Measurements from ENCODE around the gene IFIT5. TPM values are rescaled to one million over a fixed set of nuclear protein-coding genes. Genes with fewer than 3 reads are reported as not detected.

The IFIT5 gene, protein sequence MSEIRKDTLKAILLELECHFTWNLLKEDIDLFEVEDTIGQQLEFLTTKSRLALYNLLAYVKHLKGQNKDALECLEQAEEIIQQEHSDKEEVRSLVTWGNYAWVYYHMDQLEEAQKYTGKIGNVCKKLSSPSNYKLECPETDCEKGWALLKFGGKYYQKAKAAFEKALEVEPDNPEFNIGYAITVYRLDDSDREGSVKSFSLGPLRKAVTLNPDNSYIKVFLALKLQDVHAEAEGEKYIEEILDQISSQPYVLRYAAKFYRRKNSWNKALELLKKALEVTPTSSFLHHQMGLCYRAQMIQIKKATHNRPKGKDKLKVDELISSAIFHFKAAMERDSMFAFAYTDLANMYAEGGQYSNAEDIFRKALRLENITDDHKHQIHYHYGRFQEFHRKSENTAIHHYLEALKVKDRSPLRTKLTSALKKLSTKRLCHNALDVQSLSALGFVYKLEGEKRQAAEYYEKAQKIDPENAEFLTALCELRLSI
- total RNA-seq: 10 to 100 TPM; 15.0 to 16.5 TPM

DNA sequence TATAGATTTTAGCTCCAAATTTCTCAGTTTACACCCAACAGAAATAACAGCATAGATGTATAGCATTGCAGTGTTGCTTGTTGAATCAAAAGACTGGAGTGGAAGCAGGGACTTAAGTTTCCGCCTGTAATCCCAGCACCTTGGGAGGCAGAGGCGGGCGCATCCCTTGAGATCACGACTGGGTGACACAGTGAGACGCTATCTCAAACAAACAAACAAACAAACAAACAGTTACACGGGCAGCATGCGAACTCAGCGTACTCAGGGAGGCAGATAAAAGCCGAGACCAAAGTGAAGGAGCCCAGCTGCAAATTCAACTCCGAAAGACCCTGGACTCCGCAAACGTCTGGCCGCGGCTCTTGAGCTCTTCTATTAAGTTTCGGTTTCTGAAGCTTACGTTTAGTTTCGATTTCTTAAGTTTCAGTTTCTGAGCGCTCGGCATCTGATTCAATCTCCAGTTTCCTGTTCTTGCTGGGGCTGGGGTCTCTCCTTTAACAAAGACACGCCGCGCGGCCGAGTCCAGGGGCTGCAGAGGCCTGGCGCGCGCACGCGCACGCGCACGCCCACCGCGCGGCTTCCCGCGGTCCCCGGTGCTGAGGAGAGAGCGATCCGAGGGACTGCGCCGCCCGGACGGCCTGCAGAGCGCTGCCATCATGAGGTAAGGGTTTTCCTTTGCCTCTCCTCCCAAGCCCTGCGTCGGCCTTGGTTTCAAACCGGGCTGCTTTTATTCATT is at the start of gene IFIT5:
IFIT5 (plus strand) TSS at position 423 of the 733 bp plus-strand sequence; CDS start at position 654, 231 bp downstream.
- Mint-ChIP-seq H3K27ac (peak within 1 kb of the TSS; percentile 91), H3K36me3 (peaks cover 35% of the 10 kb centered on the region), H3K27me3 (no peaks in the 10 kb centered on the region), H3K4me3 (peak within 1 kb of the TSS; percentile 83), H3K9me3 (peaks cover 12% of the 10 kb centered on the region), H3K4me1 (peaks cover 43% of the 10 kb centered on the region)
- DNase-seq: peak; percentile 73

DNA sequence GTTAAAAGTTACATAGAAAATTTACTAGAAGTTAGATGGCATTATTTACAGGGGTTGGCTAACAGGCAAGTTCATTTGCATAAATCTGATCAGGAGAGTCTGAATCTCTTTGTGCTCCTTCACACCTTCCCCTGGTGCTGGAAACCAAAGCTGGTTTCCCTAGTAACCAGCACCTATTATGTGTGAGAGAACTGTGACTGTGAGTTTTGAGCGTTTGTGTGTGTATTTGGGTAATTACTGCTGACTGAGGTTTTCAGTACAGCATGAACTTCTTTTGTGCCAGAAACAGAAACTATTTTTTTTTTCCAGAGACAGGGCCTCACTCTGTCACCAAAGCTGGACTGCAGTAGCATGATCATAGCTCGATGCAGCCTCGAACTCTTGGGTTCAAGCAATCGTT is 46.8 kb upstream of the IFIT5 start:
- Mint-ChIP-seq H3K4me1 (peaks cover 19% of the 10 kb centered on the region), H3K36me3 (peaks cover 2% of the 10 kb centered on the region), H3K9me3 (peaks cover 4% of the 10 kb centered on the region), H3K4me3 (no peak overlapping the region), H3K27ac (no peak overlapping the region), H3K27me3 (peaks cover 8% of the 10 kb centered on the region)
- DNase-seq: peak; percentile 14

DNA sequence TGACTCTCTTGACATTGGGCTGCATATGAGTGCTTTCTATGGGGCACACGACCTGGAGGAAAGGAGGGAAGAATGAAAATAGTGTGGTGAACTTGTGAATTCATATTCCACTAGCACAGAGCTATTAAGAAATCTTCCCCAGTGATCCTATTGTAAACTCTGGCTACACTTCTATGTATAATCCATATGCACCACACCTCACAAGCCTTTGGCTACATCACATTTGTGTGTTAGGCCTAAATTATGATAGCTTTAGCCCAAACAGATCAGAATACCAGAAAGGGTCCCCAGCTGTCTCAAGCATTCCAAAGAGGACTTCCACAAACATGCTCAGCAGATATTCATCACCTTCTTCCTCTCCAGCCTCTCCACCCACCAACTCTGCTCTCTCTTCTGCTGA is 46.2 kb upstream of the IFIT5 start:
- Mint-ChIP-seq H3K4me3 (no peak overlapping the region), H3K9me3 (peaks cover 4% of the 10 kb centered on the region), H3K27me3 (peaks cover 12% of the 10 kb centered on the region), H3K36me3 (peaks cover 2% of the 10 kb centered on the region), H3K27ac (no peak overlapping the region), H3K4me1 (peaks cover 19% of the 10 kb centered on the region)
- DNase-seq: no peak

DNA sequence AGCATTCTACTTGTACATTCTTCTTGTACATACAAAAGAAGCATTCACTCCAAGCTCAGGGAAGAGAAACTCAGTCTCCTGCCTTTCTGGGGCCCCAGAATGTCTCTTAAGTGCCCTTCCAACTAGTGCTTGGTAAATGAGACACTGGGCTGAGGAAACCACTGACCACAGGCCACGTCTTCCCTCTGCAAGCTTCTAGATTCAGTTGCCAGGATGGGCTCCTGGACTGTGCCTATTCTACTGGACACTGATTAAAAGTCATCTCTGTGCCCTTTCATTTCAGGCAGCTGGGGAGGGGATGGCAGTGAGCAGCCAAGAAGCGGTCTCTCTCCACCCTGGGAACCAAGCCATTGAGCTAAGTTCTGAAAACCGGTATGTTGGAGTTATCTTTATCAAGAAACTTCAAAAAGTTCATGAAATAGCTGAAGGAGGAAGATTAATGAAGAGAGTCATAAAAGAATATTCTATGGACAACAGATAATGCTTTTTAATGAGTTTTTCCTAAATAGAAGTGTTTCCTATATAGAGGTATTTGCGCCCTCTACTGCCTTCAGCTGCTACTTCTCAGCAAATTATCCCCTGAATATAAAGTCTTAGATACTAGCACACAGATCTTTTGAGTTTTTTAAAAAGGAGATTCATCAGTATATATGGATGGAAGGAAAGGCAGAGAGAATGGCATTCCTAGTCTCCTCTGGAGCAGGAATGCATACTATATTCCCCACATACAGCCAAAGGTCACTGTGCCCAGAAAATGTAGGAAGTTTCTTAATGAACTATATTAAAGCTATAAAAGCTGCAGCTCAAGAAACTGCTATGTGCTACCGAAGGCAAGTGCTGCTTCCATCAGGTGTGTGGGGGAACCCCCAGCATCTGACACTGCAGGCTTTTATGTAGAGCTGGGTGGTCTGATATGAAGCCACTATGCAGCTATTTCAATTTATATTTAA is 44.9 kb upstream of the IFIT5 start:
- H3K4me3 Mint-ChIP-seq: no peak overlapping the region
- no peak for DNase-seq
- peaks cover 4% of the 10 kb centered on the region for H3K9me3 Mint-ChIP-seq
- peaks cover 2% of the 10 kb centered on the region for H3K36me3 Mint-ChIP-seq
- H3K27ac Mint-ChIP-seq: no peak overlapping the region
- peaks cover 12% of the 10 kb centered on the region for H3K27me3 Mint-ChIP-seq
- H3K4me1 Mint-ChIP-seq: peaks cover 16% of the 10 kb centered on the region

- no peak for DNase-seq
- H3K9me3 Mint-ChIP-seq: no peaks in the 10 kb centered on the region
- H3K27me3 Mint-ChIP-seq: peaks cover 12% of the 10 kb centered on the region
- H3K27ac Mint-ChIP-seq: no peak overlapping the region
- peaks cover 10% of the 10 kb centered on the region for H3K4me1 Mint-ChIP-seq
- no peak overlapping the region for H3K4me3 Mint-ChIP-seq
- no peaks in the 10 kb centered on the region for H3K36me3 Mint-ChIP-seq
These were observed 43.3 kb upstream of the IFIT5 start for GRCh38 chr10:89371079-89371478.

DNA sequence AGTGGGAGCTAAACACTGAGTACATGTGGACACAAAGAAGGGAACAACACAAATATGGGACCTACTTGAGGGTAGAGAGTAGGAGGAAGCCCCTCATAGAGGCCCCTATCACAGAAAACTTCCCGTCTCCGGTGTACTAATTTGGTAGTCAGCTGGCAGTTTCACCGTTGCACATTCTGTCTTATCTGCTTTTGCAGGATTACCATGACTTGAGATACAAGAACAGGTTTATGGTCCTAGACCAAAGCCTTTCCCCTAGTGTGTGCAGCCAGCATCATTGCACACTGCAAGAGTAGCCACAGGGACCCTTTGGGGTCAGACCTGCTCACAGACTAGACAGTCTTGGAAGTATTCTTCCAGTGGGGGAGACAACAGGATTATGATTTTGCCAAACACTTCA is 42.4 kb upstream of the IFIT5 start:
- Mint-ChIP-seq H3K27ac (no peak overlapping the region), H3K4me1 (peaks cover 10% of the 10 kb centered on the region), H3K27me3 (peaks cover 12% of the 10 kb centered on the region), H3K4me3 (no peak overlapping the region), H3K9me3 (no peaks in the 10 kb centered on the region), H3K36me3 (no peaks in the 10 kb centered on the region)
- DNase-seq: no peak

DNA sequence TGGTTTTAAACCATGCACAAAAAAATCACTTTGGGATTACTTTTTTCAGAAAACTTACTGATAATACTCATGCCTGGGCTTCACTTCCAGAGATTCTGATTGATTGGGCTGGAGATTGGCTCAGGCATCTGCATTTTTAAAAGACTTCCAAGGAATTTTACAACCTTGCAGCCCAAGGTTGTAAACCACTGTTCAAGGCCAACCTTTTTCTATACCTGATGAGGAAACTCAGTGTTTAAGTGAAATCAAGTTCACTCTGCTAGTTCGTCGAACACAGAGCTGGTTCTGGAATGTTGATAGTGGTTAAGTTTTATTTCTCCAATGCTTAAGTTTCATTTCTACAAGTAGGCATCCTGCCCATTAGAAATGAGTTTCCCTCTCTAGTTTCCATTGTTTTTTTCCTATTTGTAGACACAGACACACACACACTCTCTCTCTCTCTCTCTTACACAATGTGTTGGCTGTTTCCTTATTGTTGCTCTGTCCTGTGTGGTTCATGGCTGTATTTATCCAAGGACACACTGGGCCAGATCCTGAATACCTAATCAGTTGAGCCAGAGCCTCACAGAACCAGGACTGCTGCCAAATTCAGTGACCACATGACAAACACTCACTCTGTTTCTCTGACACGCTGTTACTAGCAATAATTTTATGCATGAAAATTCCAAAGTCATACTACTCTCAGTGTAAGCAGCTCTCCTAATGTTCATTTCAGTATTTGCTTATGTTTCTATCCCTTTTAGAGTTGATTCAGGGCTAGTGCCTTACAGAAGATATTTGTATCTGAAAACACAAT is 40.3 kb upstream of the IFIT5 start:
- DNase-seq: no peak
- H3K27ac Mint-ChIP-seq: no peak overlapping the region
- no peaks in the 10 kb centered on the region for H3K9me3 Mint-ChIP-seq
- no peak overlapping the region for H3K4me3 Mint-ChIP-seq
- peaks cover 12% of the 10 kb centered on the region for H3K27me3 Mint-ChIP-seq
- H3K4me1 Mint-ChIP-seq: peaks cover 3% of the 10 kb centered on the region
- no peaks in the 10 kb centered on the region for H3K36me3 Mint-ChIP-seq

DNA sequence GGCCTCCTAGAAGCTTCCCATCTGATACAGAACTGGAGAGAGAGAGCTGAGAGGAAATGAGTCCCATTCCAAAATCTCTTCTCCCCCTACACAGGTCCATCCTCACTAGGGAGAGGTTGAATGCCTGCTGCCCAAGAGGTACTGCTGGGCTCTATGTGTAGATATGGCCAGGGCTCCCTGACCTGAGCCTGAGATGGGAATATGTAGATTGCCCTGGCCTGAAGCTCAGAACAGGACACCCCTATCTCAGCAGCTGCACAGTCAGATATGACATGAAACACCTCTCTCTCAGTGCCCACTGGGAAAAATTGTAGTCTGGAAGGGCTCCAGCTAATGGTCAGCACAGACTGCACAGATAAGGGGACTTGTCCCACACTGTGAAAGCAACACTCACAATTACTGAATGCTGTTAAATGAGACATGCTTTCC is 39.6 kb upstream of the IFIT5 start:
- Mint-ChIP-seq H3K4me3 (no peak overlapping the region), H3K36me3 (no peaks in the 10 kb centered on the region), H3K9me3 (no peaks in the 10 kb centered on the region), H3K4me1 (peaks cover 3% of the 10 kb centered on the region), H3K27ac (no peak overlapping the region), H3K27me3 (peaks cover 12% of the 10 kb centered on the region)
- no peak for DNase-seq

GRCh38 chr10:89377705-89378637 is 36.4 kb upstream of the IFIT5 start, which contains the start of gene IFIT1B:
TSS of gene IFIT1B (plus strand) at chr10:89378056. CDS start at chr10:89378136, 80 bp downstream.
- H3K27ac Mint-ChIP-seq: no peak within 1 kb of the TSS
- peaks cover under 1% of the 10 kb centered on the region for H3K27me3 Mint-ChIP-seq
- H3K4me1 Mint-ChIP-seq: peaks cover 7% of the 10 kb centered on the region
- no peaks in the 10 kb centered on the region for H3K36me3 Mint-ChIP-seq
- no peak for DNase-seq
- no peaks in the 10 kb centered on the region for H3K9me3 Mint-ChIP-seq
- no peak within 1 kb of the TSS for H3K4me3 Mint-ChIP-seq

GRCh38 chr10:89379103-89379502 is 35.3 kb upstream of the IFIT5 start:
- Mint-ChIP-seq H3K36me3 (no peaks in the 10 kb centered on the region), H3K9me3 (no peaks in the 10 kb centered on the region)
- DNase-seq: no peak

DNA sequence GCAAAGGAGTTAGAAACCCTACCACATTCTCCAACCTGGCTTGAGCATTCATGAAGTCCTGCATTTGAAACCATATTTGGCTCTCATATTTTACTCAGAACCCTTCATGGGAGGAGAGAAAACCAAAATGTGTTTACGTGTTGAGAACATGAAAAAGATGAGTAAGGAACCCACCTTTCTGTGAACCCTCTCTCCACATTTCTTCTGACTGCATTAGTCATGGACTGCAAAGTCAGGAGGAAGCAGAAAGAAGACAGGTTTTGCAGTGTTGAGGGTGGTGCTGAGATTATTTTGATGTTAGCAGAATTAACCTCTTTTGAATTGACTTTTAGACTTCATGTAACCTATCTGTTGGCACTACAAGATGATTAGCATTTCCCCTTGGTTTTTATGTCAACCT is 31.6 kb upstream of the IFIT5 start:
- Mint-ChIP-seq H3K9me3 (no peaks in the 10 kb centered on the region), H3K27ac (no peak overlapping the region), H3K4me3 (no peak overlapping the region), H3K36me3 (no peaks in the 10 kb centered on the region), H3K27me3 (no peaks in the 10 kb centered on the region), H3K4me1 (peaks cover 5% of the 10 kb centered on the region)
- no peak for DNase-seq

More at GRCh38 chr10:89379103-89379502, 35.3 kb upstream of the IFIT5 start:
- Mint-ChIP-seq H3K27ac (no peak overlapping the region), H3K27me3 (no peaks in the 10 kb centered on the region), H3K4me1 (peaks cover 7% of the 10 kb centered on the region), H3K4me3 (no peak overlapping the region)

DNA sequence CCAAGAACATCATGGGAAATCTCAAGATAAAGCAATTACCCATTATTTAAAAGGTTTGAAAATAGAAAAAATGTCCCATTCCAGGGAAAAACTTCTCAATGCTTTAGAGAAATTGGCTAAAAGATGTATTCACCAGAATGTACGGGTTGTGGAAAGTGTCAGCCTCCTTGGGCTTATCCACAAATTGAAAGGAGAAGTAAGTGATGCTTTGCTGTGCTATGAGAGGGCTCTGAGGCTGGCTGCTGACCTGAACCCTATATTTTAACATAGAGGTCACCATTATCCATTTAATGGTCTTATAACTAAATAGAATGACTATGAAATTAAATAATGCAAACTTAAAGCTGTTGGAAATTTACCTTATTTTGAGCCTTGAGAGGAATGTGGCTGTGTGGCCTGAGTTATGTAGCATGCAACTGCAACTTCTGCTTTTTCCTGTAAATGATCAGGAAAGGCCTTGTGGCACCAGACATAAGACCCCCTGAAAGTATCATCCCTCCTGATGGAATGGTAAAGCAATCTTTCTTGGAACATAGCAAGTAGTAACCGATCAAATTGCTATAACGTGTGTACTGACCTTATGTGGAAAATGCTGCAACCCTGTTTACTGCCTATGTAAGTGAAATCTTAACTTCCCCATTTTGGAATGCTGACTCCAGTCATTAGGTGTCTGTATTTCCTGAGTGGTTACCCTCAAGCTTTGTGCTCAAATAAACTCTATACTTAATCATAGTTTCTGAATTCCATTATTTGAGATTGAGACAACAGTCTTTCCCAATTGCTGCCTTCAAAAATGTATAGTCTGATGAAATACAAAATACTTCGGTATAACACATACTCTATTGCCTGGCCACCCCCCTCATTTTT is 29.7 kb upstream of the IFIT5 start:
- H3K9me3 Mint-ChIP-seq: no peaks in the 10 kb centered on the region
- H3K36me3 Mint-ChIP-seq: no peaks in the 10 kb centered on the region
- DNase-seq: no peak
- no peaks in the 10 kb centered on the region for H3K27me3 Mint-ChIP-seq
- H3K27ac Mint-ChIP-seq: no peak overlapping the region
- peaks cover 5% of the 10 kb centered on the region for H3K4me1 Mint-ChIP-seq
- H3K4me3 Mint-ChIP-seq: no peak overlapping the region

Measured in activated naive CD8-positive, alpha-beta T cell treated with anti-CD3 and anti-CD28 coated beads for 36 hours (primary cell).